Stimulated activated naive CD8-positive, alpha-beta T cell treated with anti-CD3 and anti-CD28 coated beads, Interleukin-15, Interleukin-2, amounts not matched to agents 100 ng/mL and 50 ng/mL, for 24 hours (primary cell): ENCODE measurements around the gene TSSK2.

Experiments used
- H3K27ac Mint-ChIP-seq: one replicate; pipeline ENCODE4 v1.8.0; 2021; ENCODE audit warnings: mild to moderate bottlenecking, mixed read lengths
- H3K27me3 Mint-ChIP-seq: one replicate; pipeline ENCODE4 v1.8.0; 2021; ENCODE audit warnings: mixed read lengths
- H3K36me3 Mint-ChIP-seq: one replicate; pipeline ENCODE4 v1.8.0; 2021; ENCODE audit warnings: low read depth, mixed read lengths
- H3K4me1 Mint-ChIP-seq: one replicate; pipeline ENCODE4 v1.8.0; 2021; ENCODE audit warnings: low read depth, mixed read lengths
- H3K4me3 Mint-ChIP-seq: one replicate; pipeline ENCODE4 v1.8.0; 2021; ENCODE audit warnings: mild to moderate bottlenecking, mixed read lengths
- H3K9me3 Mint-ChIP-seq: one replicate; pipeline ENCODE4 v1.8.0; 2021; ENCODE audit warnings: mixed read lengths

The TSSK2 gene

DNA sequence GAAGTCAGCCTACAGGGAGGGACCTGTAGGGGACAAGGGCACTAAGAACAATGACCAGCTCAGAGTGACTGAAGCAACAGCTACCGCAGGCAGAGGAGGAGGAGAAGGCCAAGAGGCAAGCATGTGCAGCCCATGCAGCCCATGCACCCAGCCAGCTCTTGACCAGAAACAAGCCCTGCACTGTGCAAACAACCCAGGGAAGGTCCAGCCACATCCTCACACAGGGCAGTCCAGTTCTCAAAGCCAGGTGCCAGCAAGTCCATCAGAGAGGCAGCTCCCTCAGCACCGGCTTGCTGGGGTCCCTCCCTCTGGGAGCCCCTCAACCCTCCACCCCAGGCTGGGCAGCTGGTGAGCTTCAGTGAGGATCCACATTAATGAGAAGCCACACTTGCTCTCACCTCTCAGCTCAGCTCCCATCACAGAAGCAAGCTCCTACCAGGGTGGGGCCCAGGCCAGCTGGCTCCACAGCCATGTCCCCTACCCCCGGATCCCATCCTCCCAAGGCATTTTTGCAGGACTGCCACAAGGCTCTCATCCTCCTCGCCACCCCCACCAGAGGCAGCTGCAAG lies 16.0 kb upstream of the TSSK2 start:
- Mint-ChIP-seq H3K4me3 (no peak overlapping the region), H3K4me1 (peaks cover 77% of the 10 kb centered on the region), H3K27ac (no peak overlapping the region), H3K36me3 (peaks cover 4% of the 10 kb centered on the region), H3K27me3 (no peaks in the 10 kb centered on the region), H3K9me3 (no peaks in the 10 kb centered on the region)

DNA sequence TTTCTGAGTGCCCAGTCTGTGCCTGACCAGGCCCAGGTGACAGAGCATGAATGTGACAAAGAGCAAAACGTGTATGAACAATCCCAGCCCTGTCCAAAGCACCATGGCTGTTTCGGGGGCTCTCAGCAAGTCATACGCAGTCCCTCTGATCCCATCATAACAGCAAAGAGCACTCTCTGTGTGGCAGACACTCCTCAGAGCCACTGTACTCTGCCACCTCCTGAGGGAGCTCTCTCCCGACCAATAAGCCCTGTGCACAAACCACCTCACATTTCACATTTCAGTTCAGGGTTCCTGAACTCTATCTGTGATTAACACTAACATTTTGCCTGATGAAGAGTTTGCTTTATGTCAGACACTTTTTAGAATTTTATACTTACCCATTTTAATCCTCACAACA lies 15.5 kb upstream of the TSSK2 start:
- Mint-ChIP-seq H3K36me3 (peaks cover 4% of the 10 kb centered on the region), H3K9me3 (no peaks in the 10 kb centered on the region), H3K27me3 (no peaks in the 10 kb centered on the region), H3K27ac (no peak overlapping the region), H3K4me3 (no peak overlapping the region), H3K4me1 (peaks cover 78% of the 10 kb centered on the region)

DNA sequence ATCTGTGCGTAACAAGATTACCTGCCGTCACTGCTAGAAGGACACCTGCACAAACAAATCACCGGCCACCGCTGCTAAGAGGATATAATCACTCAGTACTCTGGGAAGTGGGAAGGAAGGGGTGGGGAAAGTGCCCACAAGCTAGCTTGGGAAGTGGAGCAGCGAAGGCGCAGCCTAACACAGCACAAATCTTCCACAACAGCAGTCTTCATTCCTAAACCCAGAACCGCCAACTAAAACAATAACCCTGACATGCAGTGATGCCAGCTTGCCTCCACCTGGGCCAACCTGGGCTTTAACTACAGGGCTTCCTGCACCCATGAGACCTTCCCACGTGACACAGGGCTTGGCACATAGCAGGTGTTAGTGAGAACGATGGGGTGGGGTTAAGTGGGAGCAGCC lies 14.0 kb upstream of the TSSK2 start:
- H3K4me3 Mint-ChIP-seq = no peak overlapping the region

DNA sequence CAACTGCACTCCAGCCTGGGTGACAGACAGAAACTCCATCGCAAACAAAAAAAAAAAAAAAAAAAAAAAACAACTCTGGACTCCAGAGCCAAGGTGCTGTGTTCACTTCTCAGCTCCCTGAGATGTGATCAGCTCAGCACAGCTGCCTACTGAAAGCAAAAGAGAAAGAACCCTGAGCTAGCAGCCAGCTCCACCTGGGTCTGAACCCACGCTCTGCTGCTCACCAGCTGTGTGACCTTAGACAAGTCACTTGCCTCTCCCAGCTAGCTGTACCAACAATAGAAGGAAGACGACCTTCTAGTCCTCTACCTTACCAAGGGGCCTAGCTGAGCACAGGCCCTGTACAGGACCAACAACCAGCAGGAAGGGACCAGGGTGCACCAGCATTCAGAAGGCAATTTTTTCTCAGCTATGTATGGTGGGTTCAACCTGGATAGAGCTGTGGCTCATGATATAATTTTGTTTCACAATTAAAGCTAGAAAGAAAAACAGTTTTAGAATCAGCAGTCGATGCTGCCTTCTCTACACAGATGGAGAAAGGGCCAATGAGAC lies 12.7 kb upstream of the TSSK2 start:
- H3K4me1 Mint-ChIP-seq = peaks cover 78% of the 10 kb centered on the region
- H3K4me3 Mint-ChIP-seq = no peak overlapping the region
- no peaks in the 10 kb centered on the region for H3K27me3 Mint-ChIP-seq
- peaks cover 4% of the 10 kb centered on the region for H3K36me3 Mint-ChIP-seq
- no peaks in the 10 kb centered on the region for H3K9me3 Mint-ChIP-seq
- peak overlapping the region; percentile 52 for H3K27ac Mint-ChIP-seq

More for the DNA sequence above, 14.0 kb upstream of the TSSK2 start:
- no peaks in the 10 kb centered on the region for H3K27me3 Mint-ChIP-seq
- H3K4me1 Mint-ChIP-seq = peaks cover 77% of the 10 kb centered on the region
- H3K36me3 Mint-ChIP-seq = peaks cover 4% of the 10 kb centered on the region
- H3K9me3 Mint-ChIP-seq = no peaks in the 10 kb centered on the region
- H3K27ac Mint-ChIP-seq = no peak overlapping the region

DNA sequence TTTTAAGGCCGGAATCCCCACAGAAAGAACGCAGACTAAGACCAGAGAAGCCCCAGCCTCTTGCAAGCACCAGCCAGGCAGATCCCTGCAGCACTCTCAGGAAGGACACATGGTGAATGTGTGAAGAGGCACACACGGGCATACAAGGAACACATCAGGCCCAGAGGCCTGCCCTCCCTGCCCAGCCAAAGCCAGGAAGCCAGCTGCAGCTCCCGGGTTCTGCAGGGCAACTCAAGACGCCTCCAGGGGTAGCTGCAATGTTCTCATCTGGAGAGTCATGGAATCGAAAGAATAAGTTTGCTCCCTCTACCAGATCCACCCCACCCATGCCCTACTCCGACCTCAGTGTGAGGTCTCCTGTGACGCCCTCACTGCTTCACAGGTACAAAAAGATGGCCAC lies 11.2 kb upstream of the TSSK2 start:
- Mint-ChIP-seq H3K4me3 (peak overlapping the region; percentile 93), H3K27me3 (no peaks in the 10 kb centered on the region), H3K36me3 (peaks cover 4% of the 10 kb centered on the region), H3K4me1 (peaks cover 72% of the 10 kb centered on the region), H3K9me3 (no peaks in the 10 kb centered on the region), H3K27ac (peak overlapping the region; percentile 62)

DNA sequence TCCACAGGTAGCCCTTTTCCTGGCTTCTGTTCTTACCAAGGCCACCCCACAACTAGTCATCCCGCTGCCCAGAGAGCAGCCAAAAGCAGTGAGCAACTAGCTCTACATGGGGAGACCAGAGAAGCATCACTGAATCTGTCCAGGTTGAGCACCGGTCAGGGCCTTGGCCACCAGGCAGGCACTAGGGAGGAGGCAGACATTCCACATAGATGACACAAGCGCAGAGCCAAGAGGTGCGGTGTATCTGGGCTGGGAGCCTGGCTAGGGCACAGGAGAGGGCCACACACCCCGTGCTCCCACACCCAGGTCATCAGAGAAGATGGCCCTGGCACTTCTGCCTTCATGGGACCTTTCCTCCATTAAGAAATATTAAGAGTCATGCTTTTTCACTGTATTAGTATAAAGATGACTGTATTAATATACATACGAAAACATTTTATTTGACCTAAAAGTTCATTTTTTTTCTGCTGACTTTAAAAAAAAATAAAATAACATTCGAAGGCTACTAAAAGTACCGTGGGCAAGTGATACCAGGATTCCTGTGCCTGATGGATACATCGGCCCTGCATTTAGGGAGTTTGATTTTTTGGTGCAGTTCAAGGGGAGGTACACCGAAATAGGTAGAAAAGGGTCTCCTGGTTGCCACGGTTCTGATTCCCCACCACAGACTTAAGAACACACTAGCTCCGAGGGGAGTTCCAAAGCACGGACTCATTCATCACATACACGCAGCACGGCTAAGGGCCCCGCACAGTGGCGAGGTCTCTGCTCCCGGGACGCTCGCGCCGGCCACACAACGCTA lies 10.1 kb upstream of the TSSK2 start:
- peaks cover 63% of the 10 kb centered on the region for H3K4me1 Mint-ChIP-seq
- H3K27me3 Mint-ChIP-seq = no peaks in the 10 kb centered on the region
- H3K36me3 Mint-ChIP-seq = peaks cover 4% of the 10 kb centered on the region
- no peaks in the 10 kb centered on the region for H3K9me3 Mint-ChIP-seq
- peak overlapping the region; percentile 93 for H3K4me3 Mint-ChIP-seq
- H3K27ac Mint-ChIP-seq = peak overlapping the region; percentile 62

DNA sequence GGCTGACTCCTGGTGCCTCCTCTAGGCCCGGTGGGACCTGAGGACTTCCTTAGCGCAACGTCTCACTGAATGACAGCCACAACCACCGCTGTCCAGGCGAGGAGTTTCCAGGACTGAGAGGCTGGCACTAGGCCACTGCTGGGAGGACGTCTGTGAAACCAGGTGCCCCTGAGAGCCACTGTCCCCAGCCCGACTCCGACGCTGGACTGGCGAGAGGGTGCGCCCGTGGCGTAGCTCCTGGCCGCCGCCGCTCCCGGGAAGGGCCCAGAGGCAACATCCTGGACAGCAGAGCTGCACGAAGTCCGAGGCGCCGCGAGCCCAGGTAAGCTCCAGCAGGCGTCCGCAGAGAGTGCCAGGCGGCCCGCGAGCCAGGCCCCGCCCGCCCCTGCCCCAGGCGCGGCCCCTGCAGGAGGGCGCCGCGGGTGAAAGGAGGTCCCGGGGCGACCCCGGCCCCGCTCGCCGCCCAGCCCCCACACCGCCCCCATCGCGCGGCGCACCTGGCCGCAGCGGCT lies 9.4 kb upstream of the TSSK2 start:
- peak overlapping the region; percentile 93 for H3K4me3 Mint-ChIP-seq
- H3K36me3 Mint-ChIP-seq = peaks cover 4% of the 10 kb centered on the region
- no peaks in the 10 kb centered on the region for H3K27me3 Mint-ChIP-seq
- H3K27ac Mint-ChIP-seq = peak overlapping the region; percentile 58
- H3K9me3 Mint-ChIP-seq = no peaks in the 10 kb centered on the region
- H3K4me1 Mint-ChIP-seq = peaks cover 57% of the 10 kb centered on the region

DNA sequence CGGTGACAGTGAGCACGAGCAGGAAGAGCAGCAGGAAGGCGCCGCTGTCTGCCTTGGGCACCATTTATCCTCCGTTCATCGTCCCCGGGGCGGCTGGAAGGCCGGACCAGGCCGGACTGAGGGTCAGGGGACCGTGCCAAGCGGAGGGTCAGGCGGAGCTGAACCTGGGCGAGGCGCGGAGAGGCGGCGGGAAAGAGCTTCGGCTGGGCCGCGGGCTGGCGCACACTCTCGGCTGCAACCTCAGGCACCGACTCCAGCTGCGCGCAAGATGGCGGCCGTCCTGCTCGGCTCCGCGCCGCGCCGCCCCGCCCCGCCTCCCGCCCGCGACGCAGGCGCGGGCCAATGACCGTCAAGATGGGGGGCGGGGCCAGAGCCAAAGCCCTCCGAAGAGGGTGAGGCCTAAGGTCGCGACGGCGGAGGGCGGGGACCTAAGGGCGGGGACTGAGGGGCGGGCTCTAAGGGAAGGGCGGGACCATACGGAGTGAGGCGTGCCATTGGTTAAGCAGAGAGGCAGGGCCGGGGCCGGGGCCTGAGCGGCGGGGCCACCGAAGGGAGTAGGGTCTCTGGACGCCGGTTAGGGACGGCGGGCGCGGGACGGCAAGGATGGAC lies 8.9 kb upstream of the TSSK2 start, which contains the start of gene DGCR2:
TSS of gene DGCR2 (minus strand) at position 270 of the 609 bp plus-strand sequence. CDS start at position 64, 206 bp downstream.
- no peaks in the 10 kb centered on the region for H3K9me3 Mint-ChIP-seq

DNA sequence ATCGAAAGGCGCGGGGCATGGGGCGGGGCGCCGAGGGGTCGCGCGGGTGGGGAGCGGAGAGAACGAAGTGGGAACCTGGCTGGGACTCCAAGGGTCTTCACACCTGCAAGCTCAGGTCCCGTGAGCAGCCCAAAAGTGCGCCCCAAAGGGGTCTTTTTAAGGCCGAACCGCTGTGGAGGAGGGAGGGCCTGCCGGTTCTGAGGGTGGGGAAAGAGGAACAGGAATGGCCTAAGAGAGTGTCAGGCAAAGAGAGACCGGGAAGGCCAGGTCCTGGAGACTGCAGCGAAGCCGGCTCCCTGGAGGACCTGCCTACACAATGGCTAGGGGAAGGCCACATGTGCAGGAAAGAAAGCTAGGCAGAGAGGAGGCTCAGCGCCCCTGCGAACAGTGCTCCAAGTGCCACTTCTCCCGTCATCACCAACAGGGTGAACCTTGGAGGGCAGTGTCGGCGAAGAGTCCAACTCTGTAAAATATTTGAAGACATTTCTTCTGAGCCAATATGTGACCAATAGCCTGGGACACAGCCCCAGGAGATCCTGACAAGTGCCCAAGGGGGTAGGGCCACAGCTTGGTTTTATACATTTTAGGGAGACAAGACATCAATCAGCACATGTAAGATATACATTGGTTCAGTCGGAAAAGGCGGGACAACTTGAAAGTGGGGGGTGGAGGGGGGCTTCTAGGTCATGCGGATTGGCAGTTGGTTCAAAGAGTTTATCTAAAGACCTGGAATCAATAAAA lies 8.2 kb upstream of the TSSK2 start:
- Mint-ChIP-seq H3K9me3 (no peaks in the 10 kb centered on the region), H3K27me3 (no peaks in the 10 kb centered on the region), H3K4me3 (peak overlapping the region; percentile 79), H3K4me1 (peaks cover 45% of the 10 kb centered on the region), H3K27ac (peak overlapping the region; percentile 45), H3K36me3 (peaks cover 4% of the 10 kb centered on the region)

More for the DNA sequence above, 8.9 kb upstream of the TSSK2 start, which contains the start of gene DGCR2:
- H3K27me3 Mint-ChIP-seq = no peaks in the 10 kb centered on the region
- H3K4me3 Mint-ChIP-seq = peak within 1 kb of the TSS; percentile 93
- peaks cover 4% of the 10 kb centered on the region for H3K36me3 Mint-ChIP-seq
- H3K27ac Mint-ChIP-seq = peak within 1 kb of the TSS; percentile 63
- peaks cover 52% of the 10 kb centered on the region for H3K4me1 Mint-ChIP-seq

DNA sequence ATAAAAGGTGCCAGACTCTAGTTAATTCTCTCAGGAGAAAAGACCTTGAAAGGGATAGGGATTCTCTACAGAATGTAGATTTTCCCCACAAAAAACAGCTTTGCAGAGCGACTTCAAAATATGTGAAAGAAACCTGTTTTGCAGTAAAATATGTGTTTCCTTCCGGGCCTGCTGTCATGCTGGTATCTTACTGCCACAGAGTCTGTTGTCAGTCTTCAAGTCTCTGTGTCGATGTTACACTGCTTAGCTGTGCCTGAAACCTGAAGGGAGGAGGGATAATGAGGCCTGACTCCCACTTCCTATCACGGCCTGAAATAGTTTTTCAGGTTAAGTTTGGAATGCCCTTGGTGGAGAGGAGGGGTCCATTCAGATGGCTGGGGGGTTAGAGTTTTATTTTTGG lies 7.2 kb upstream of the TSSK2 start:
- H3K36me3 Mint-ChIP-seq = no peaks in the 10 kb centered on the region
- H3K27me3 Mint-ChIP-seq = no peaks in the 10 kb centered on the region
- peaks cover 35% of the 10 kb centered on the region for H3K4me1 Mint-ChIP-seq
- no peaks in the 10 kb centered on the region for H3K9me3 Mint-ChIP-seq
- H3K27ac Mint-ChIP-seq = no peak overlapping the region
- no peak overlapping the region for H3K4me3 Mint-ChIP-seq

DNA sequence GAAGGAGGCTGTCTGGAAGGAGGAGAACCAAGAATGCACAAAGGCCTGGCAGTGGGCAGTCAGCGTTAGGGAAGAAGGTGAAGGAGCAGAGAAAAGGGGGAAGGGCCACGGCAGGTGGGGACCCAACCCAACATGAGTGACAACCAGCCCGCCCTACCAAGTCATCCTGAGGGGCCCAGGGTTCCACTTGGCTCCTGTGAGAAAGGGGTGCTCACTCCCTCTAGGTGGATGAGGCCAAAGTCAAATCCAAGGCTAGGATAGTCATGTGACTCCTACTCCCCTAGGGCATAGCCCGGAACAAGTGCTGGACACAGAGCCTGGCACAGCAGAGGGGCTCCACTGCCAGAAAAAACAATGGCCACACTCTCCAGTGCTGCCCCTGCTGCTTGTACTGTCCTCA lies 6.7 kb upstream of the TSSK2 start:
- Mint-ChIP-seq H3K4me1 (peaks cover 30% of the 10 kb centered on the region), H3K27me3 (no peaks in the 10 kb centered on the region), H3K36me3 (no peaks in the 10 kb centered on the region), H3K4me3 (no peak overlapping the region), H3K9me3 (no peaks in the 10 kb centered on the region), H3K27ac (no peak overlapping the region)

DNA sequence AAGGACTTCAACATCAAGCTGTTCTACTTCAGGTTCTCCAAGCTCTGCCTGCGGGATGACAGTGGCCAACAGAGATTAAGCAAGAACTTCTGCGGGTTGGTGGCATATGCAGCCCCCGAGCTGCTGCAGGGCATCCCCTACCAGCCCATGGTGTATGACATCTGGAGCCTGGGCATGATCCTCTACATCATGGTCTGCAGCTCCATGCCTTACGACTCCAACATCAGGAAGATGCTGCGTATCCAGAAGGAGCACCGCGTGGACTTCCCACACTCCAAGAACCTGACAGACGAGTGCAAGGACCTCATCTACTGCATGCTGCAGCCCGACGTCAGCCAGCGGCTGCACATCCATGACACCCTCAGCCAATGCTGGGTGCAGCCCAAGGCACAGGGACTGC lies 6.1 kb upstream of the TSSK2 start:
- H3K27ac Mint-ChIP-seq = no peak overlapping the region
- H3K4me3 Mint-ChIP-seq = no peak overlapping the region
- peaks cover 24% of the 10 kb centered on the region for H3K4me1 Mint-ChIP-seq
- no peaks in the 10 kb centered on the region for H3K27me3 Mint-ChIP-seq
- H3K9me3 Mint-ChIP-seq = no peaks in the 10 kb centered on the region
- no peaks in the 10 kb centered on the region for H3K36me3 Mint-ChIP-seq

DNA sequence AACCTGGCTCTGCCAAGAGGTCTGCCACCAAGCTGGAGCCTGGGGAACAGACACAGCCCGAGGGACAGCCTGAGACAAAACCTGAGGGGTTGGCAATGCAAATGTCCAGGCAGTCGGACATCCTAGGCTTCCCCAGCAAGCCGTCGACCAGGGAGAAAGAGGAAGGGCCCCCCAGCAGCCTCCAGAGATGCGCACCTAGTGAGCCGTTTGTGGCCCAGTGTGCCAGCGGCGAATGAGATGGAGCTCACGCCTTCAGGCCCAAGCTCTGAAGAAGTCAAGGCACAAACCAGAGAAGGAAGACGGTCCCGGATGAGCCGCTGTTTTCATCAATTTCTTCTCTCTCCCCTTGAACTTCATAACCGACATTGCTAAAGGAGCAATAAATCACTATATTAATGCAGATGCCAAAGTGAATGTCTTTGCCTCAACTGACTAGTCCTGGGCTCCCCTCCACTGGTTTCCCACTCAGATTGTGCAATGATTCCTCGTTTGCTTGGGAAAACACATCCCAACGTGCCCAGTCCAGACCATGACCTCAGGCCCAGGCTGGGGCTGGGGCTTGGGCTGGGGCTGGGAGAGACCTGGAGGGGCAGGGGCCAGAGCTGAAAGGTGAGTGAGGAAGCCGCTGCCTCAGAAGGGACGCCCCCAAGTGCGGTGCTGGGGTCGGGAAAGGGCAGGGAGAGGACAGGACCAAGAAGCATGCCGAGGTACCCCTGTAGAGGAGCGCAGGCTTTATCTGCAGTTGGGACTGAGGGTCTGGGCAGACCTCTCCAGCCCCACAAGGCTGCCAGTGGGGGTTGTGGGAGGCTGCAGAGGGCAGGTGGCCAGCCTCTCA lies 5.4 kb upstream of the TSSK2 start:
- no peak overlapping the region for H3K4me3 Mint-ChIP-seq
- H3K27me3 Mint-ChIP-seq = no peaks in the 10 kb centered on the region
- H3K36me3 Mint-ChIP-seq = no peaks in the 10 kb centered on the region
- peaks cover 17% of the 10 kb centered on the region for H3K4me1 Mint-ChIP-seq
- H3K27ac Mint-ChIP-seq = no peak overlapping the region
- H3K9me3 Mint-ChIP-seq = no peaks in the 10 kb centered on the region
